PC-3 (cell line): ENCODE data around the gene MRPL45. TPM values are rescaled to one million over a fixed set of nuclear protein-coding genes. Genes with fewer than 3 reads are reported as not detected.

ENCODE experiments used
- ATAC-seq: fragments of 200-7000 bp; cut with Tn5 transposase; 2 replicates; pipeline ENCODE4 v1.9.1; 2020; ENCODE audit warnings: mild to moderate bottlenecking, moderate library complexity
- BruUV-seq: library from RNA; stranded (reverse); fragments of 400-500 nt; replicated peaks from 2 replicates; lab custom pipeline; 2021; lab: Mats Ljungman, UMichigan
- CTCF ChIA-PET: fragments of 300-600 bp; sonication (Branson Sonifier 250); formaldehyde crosslinking; loops from one replicate; lab custom pipeline; 2022; ENCODE audit warnings: antibody characterized with exemption; lab: Charles Lee
- POLR2A ChIA-PET: fragments of 300-600 bp; sonication (Branson Sonifier 250); formaldehyde crosslinking; loops from one replicate; lab custom pipeline; 2022; ENCODE audit warnings: antibody characterized with exemption; ENCODE audit not compliant: unreplicated experiment; lab: Charles Lee
- DNase-seq: peaks from one replicate; pipeline ENCODE4 v3.0.0-alpha.2; 2015
- H2AFZ ChIP-seq: fragments of 300-600 bp; sonication (generic); 2 replicates; pipeline ENCODE4 v1.6.0; 2016; ENCODE audit warnings: antibody characterized with exemption, low read length
- H3F3A ChIP-seq: fragments of 300-600 bp; sonication (generic); one replicate; pipeline ENCODE4 v1.6.0; 2017; ENCODE audit warnings: antibody characterized with exemption, low read length, control low read depth, mild to moderate bottlenecking; ENCODE audit not compliant: unreplicated experiment
- H3K27ac ChIP-seq: fragments of 300-600 bp; sonication (generic); 2 replicates; pipeline ENCODE4 v1.5.1; 2016; ENCODE audit warnings: mild to moderate bottlenecking, low read length
- H3K27me3 ChIP-seq: fragments of 300-600 bp; sonication (generic); 2 replicates; pipeline ENCODE4 v1.6.1; 2016; ENCODE audit warnings: low read length, mixed read lengths
- H3K36me3 ChIP-seq: fragments of 300-600 bp; sonication (generic); 2 replicates; pipeline ENCODE4 v1.6.1; 2016; ENCODE audit warnings: low read depth, mixed run types, low read length, mixed read lengths
- H3K4me1 ChIP-seq: fragments of 300-600 bp; sonication (generic); 2 replicates; pipeline ENCODE4 v1.5.1; 2016; ENCODE audit warnings: low read length; ENCODE audit not compliant: insufficient read depth
- H3K4me2 ChIP-seq: fragments of 300-600 bp; sonication (generic); 2 replicates; pipeline ENCODE4 v1.6.0; 2016; ENCODE audit warnings: low read length
- H3K4me3 ChIP-seq: fragments of 300-600 bp; sonication (generic); 2 replicates; pipeline ENCODE4 v1.5.1; 2016; ENCODE audit warnings: mild to moderate bottlenecking, low read length, mixed read lengths
- H3K79me2 ChIP-seq: fragments of 300-600 bp; sonication (generic); 2 replicates; pipeline ENCODE4 v1.6.1; 2017; ENCODE audit warnings: low read length, mixed read lengths
- H3K9ac ChIP-seq: fragments of 300-600 bp; sonication (generic); 2 replicates; pipeline ENCODE4 v1.6.0; 2016; ENCODE audit warnings: mild to moderate bottlenecking, low read length
- H3K9me2 ChIP-seq: fragments of 300-600 bp; sonication (generic); replicated peaks from 2 replicates; pipeline ENCODE4 v1.6.1; 2016; ENCODE audit warnings: mixed run types, low read length, mixed read lengths
- H3K9me3 ChIP-seq: fragments of 300-600 bp; sonication (generic); 2 replicates; pipeline ENCODE4 v1.6.1; 2016; ENCODE audit warnings: low read length, mixed read lengths
- H4K20me1 ChIP-seq: fragments of 300-600 bp; sonication (generic); 2 replicates; pipeline ENCODE4 v1.6.1; 2016; ENCODE audit warnings: low read length, mixed read lengths
- EZH2 ChIP-seq: fragments of 300-600 bp; sonication (generic); IDR thresholded peaks from one replicate; pipeline ENCODE4 v1.6.1; 2017; ENCODE audit warnings: antibody characterized with exemption, mild to moderate bottlenecking, low read length; ENCODE audit not compliant: unreplicated experiment
- EZH2phosphoT487 ChIP-seq: fragments of 300-600 bp; sonication (generic); IDR thresholded peaks from 2 replicates; pipeline ENCODE4 v1.6.1; 2018; ENCODE audit warnings: mild to moderate bottlenecking, antibody characterized with exemption, low read length, borderline replicate concordance
- intact Hi-C: fragments of 100-400 bp; cut with micrococcal nuclease; formaldehyde crosslinking; loops from 2 replicates; pipeline ENCODE4 v1.9.0; 2023
- total RNA-seq: library from RNA; depleted of rRNA; stranded (reverse); fragments of >200 nt; gene quantifications from 2 replicates; pipeline ENCODE4 v1.2.3, GENCODE V29; 2014
- TF ChIP-seq, protein P1 (sequence below): fragments of 300-600 bp; sonication (generic); conservative IDR thresholded peaks from 2 replicates; pipeline ENCODE4 v1.5.1; 2017; ENCODE audit warnings: antibody characterized with exemption, low read depth, mild to moderate bottlenecking, low read length

The MRPL45 gene
- total RNA-seq, 1 experiment from 2014 or later: 34.3 TPM

DNA sequence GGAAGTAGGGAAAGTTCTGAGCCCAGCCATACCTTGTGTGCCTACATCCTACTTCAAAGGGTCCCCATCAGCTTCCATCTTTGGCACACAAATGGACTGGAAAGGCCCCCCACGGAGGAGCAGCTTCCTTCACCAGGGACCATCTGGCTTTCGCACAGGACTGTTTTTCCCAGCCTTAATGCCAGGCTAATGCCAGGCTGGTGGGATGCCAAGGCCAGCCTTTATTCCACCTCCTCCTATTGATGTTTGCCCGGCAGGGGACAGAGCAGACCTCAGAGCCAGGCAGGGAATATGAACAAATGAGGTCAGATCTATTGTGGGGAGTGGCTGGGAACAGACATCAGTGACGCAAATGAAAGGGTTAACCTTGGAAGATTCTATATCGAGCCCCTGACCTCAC is 41.1 kb downstream of the MRPL45 start:
- TF ChIP-seq EZH2: no peak
- TF ChIP-seq EZH2phosphoT487: no peak
- TF ChIP-seq, protein P1, sequence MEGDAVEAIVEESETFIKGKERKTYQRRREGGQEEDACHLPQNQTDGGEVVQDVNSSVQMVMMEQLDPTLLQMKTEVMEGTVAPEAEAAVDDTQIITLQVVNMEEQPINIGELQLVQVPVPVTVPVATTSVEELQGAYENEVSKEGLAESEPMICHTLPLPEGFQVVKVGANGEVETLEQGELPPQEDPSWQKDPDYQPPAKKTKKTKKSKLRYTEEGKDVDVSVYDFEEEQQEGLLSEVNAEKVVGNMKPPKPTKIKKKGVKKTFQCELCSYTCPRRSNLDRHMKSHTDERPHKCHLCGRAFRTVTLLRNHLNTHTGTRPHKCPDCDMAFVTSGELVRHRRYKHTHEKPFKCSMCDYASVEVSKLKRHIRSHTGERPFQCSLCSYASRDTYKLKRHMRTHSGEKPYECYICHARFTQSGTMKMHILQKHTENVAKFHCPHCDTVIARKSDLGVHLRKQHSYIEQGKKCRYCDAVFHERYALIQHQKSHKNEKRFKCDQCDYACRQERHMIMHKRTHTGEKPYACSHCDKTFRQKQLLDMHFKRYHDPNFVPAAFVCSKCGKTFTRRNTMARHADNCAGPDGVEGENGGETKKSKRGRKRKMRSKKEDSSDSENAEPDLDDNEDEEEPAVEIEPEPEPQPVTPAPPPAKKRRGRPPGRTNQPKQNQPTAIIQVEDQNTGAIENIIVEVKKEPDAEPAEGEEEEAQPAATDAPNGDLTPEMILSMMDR: no peak
- DNase-seq (no peak), ATAC-seq (no peak)
- ChIA-PET CTCF (no interaction called here), POLR2A (no interaction called here)
- intact Hi-C loops: no loop called here
- H3K36me3 ChIP-seq: no peaks in the 10 kb centered on the region
- H3K9me3 ChIP-seq: no peaks in the 10 kb centered on the region
- H3K79me2 ChIP-seq: no peaks in the 10 kb centered on the region
- H3F3A ChIP-seq: no peaks in the 10 kb centered on the region
- no peak overlapping the region for H3K27ac ChIP-seq
- no peak overlapping the region for H2AFZ ChIP-seq
- H3K9ac ChIP-seq: no peak overlapping the region
- BruUV-seq: no TSS peak
- no peaks in the 10 kb centered on the region for H3K9me2 ChIP-seq
- no peak overlapping the region for H3K4me3 ChIP-seq
- H3K4me2 ChIP-seq: no peak overlapping the region
- H4K20me1 ChIP-seq: no peaks in the 10 kb centered on the region
- H3K4me1 ChIP-seq: no peaks in the 10 kb centered on the region
- no peaks in the 10 kb centered on the region for H3K27me3 ChIP-seq

- Histone ChIP-seq H3K79me2 (no peaks in the 10 kb centered on the region), H3K9ac (no peak overlapping the region), H3K27ac (no peak overlapping the region), H3K27me3 (no peaks in the 10 kb centered on the region), H3K4me1 (no peaks in the 10 kb centered on the region), H3F3A (no peaks in the 10 kb centered on the region), H3K4me3 (no peak overlapping the region), H3K4me2 (no peak overlapping the region), H3K36me3 (no peaks in the 10 kb centered on the region), H3K9me3 (no peaks in the 10 kb centered on the region), H3K9me2 (no peaks in the 10 kb centered on the region), H4K20me1 (no peaks in the 10 kb centered on the region), H2AFZ (no peak overlapping the region)
- no peak for ATAC-seq
- DNase-seq: no peak
- ChIA-PET CTCF (interaction anchor here (0.7 kb wide), 1 partner anchor 84 kb away, joined by 7 read pairs; no protein-coding TSS in a partner anchor), POLR2A (no interaction called here)
- TF ChIP-seq EZH2 (no peak), EZH2phosphoT487 (no peak)
- TF ChIP-seq, protein P1: no peak
- BruUV-seq: no TSS peak
- intact Hi-C loops: no loop called here
Measured at GRCh38 chr17:38338535-38338934, 41.6 kb downstream of the MRPL45 start.

DNA sequence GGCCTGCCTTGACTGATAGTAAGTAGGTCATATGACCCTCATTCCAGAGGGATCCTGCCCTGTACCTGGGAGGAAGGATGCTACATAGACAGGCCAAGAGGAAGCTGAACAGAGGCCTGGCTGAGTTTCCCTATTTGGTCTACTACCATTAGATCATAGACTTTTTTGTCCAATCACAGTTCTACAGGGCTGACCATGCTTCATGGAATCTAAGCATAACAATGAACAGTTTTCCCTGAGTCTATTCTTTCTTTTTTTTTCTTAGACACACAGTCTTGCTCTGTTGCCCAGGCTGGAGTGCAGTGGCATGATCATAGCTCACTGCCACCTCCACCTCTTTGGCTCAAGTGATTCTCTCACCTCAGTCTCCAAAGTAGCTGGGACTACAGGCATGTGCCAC is 42.9 kb downstream of the MRPL45 start:
- intact Hi-C loops: no loop called here
- no peak overlapping the region for H2AFZ ChIP-seq

More for the DNA sequence above, 42.9 kb downstream of the MRPL45 start:
- Histone ChIP-seq H3K9me3 (no peaks in the 10 kb centered on the region), H3K27ac (no peak overlapping the region), H3K36me3 (no peaks in the 10 kb centered on the region), H3K79me2 (no peaks in the 10 kb centered on the region), H3K9ac (no peak overlapping the region), H3F3A (no peaks in the 10 kb centered on the region), H3K4me3 (no peak overlapping the region), H3K4me2 (no peak overlapping the region), H3K4me1 (no peaks in the 10 kb centered on the region), H3K9me2 (no peaks in the 10 kb centered on the region), H4K20me1 (no peaks in the 10 kb centered on the region), H3K27me3 (no peaks in the 10 kb centered on the region)
- ATAC-seq (no peak), DNase-seq (no peak)
- no TSS peak for BruUV-seq
- ChIA-PET CTCF (no interaction called here), POLR2A (no interaction called here)
- TF ChIP-seq EZH2 (no peak), EZH2phosphoT487 (no peak)
- TF ChIP-seq, protein P1: no peak
